Kidney (tissue), 14 donors: ENCODE results near the gene ADGRG1. TPM values are rescaled to one million over a fixed set of nuclear protein-coding genes. Genes with fewer than 3 reads are reported as not detected.

Experiments used
- DNase-seq, 5 donors: peaks; one replicate each; pipeline ENCODE4 v3.0.0-alpha.2; 2013 to 2020
- FAIRE-seq: peaks from 2 replicates; lab custom pipeline; 2012; peaks lifted over from hg19 to GRCh38; lab: Jason Lieb, UNC
- H3K27ac ChIP-seq, 2 donors: one replicate each; pipeline ENCODE4 v1.7.0; 2013; ENCODE audit warnings: low read depth in 2 of 2, low read length in 2 of 2, inconsistent platforms in 1 of 2
- H3K27me3 ChIP-seq: one replicate; pipeline ENCODE4 v1.7.1; 2013; ENCODE audit warnings: low read length, inconsistent platforms; ENCODE audit not compliant: control insufficient read depth, insufficient read depth
- H3K36me3 ChIP-seq, 3 donors: one replicate each; pipeline versions ENCODE4 v1.7.0 to v1.7.1; 2013; ENCODE audit warnings: low read length in 3 of 3, control low read depth in 1 of 3, inconsistent platforms in 1 of 3; ENCODE audit not compliant: insufficient read depth in 3 of 3, control insufficient read depth in 2 of 3
- H3K4me1 ChIP-seq, 3 donors: one replicate each; pipeline versions ENCODE4 v1.7.0 to v1.7.1; 2013; ENCODE audit warnings: low read length in 3 of 3, inconsistent platforms in 1 of 3, low read depth in 1 of 3; ENCODE audit not compliant: control insufficient read depth in 2 of 3, insufficient read depth in 2 of 3
- H3K4me3 ChIP-seq, 3 donors: one replicate each; pipeline versions ENCODE4 v1.7.0 to v1.8.1; 2013; ENCODE audit warnings: low read length in 3 of 3, control low read depth in 1 of 3, inconsistent platforms in 1 of 3
- H3K9ac ChIP-seq, 3 donors: one replicate each; pipeline versions ENCODE4 v1.7.0 to v1.7.1; 2013; ENCODE audit warnings: low read length in 3 of 3, control low read depth in 1 of 3, inconsistent platforms in 1 of 3
- H3K9me3 ChIP-seq, 3 donors: one replicate each; pipeline versions ENCODE4 v1.7.0 to v1.7.1; 2013; ENCODE audit warnings: low read length in 3 of 3, control low read depth in 1 of 3, inconsistent platforms in 1 of 3; ENCODE audit not compliant: control insufficient read depth in 2 of 3, insufficient read depth in 1 of 3
- intact Hi-C: fragments of 100-400 bp; cut with DNase I; formaldehyde crosslinking; loops from one replicate; pipeline ENCODE4 v1.11.1; 2022
- polyA plus RNA-seq: library from polyadenylated mRNA; stranded (reverse); fragments of 350-450 nt; fragmentation: Illumina TruSeq; extraction: RNeasy Lipid Tissue Mini Kit (QIAGEN cat#74804); gene quantifications from one replicate; pipeline ENCODE4 v1.2.3, GENCODE V29; 2014; ENCODE audit warnings: low read depth, low replicate concordance; ENCODE audit not compliant: insufficient read depth
- total RNA-seq: library from RNA; stranded (reverse); fragmentation: NEBNext Ultra II Directional; extraction: Animal tissue kit (Norgen Biotek cat#: 25700); gene quantifications from one replicate; pipeline ENCODE4 v1.2.1, GENCODE V29; 2021
- TF ChIP-seq, protein P1 (sequence below): IDR thresholded peaks from 3 replicates; pipeline ENCODE4 v1.5.1; 2012; ENCODE audit warnings: mild to moderate bottlenecking, moderate library complexity, borderline replicate concordance; ENCODE audit not compliant: insufficient read depth; ENCODE audit errors: extremely low read depth
- donor health status: control.
- donor health status: control.
- donor health status: control.
- donor health status: control.
- donor health status: control.
- donor health status: DM: yes; HTN: yes; CAD: no.
- donor health status: Normal renal cell carcinoma (clear cell type).

The ADGRG1 gene
- total and polyA plus RNA-seq, 2 donors from 2014 or later: 188 to 351 TPM

GRCh38 chr16:57624044-57624688, 4.3 kb upstream of the ADGRG1 start:
- intact Hi-C loops: no loop called here
- H3K27ac ChIP-seq: peak overlapping the region; percentile 98 to 99
- TF ChIP-seq, protein P1, sequence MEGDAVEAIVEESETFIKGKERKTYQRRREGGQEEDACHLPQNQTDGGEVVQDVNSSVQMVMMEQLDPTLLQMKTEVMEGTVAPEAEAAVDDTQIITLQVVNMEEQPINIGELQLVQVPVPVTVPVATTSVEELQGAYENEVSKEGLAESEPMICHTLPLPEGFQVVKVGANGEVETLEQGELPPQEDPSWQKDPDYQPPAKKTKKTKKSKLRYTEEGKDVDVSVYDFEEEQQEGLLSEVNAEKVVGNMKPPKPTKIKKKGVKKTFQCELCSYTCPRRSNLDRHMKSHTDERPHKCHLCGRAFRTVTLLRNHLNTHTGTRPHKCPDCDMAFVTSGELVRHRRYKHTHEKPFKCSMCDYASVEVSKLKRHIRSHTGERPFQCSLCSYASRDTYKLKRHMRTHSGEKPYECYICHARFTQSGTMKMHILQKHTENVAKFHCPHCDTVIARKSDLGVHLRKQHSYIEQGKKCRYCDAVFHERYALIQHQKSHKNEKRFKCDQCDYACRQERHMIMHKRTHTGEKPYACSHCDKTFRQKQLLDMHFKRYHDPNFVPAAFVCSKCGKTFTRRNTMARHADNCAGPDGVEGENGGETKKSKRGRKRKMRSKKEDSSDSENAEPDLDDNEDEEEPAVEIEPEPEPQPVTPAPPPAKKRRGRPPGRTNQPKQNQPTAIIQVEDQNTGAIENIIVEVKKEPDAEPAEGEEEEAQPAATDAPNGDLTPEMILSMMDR: no peak
- peaks cover 0 to 2% (median 0%) of the 10 kb centered on the region in 3 donors for H3K9me3 ChIP-seq
- peak; percentile 46 to 86 (median 69) for DNase-seq
- H3K27me3 ChIP-seq: peaks cover 2% of the 10 kb centered on the region
- H3K9ac ChIP-seq: peak overlapping the region in 2 of 3 donors; percentile 45 to 74
- H3K4me1 ChIP-seq: peaks cover 6 to 75% (median 68%) of the 10 kb centered on the region in 3 donors
- no peak for FAIRE-seq
- H3K4me3 ChIP-seq: peak overlapping the region in 1 of 3 donors; percentile 73
- peaks cover 0 to 5% (median 0%) of the 10 kb centered on the region in 3 donors for H3K36me3 ChIP-seq

GRCh38 chr16:57624806-57625500, 3.5 kb upstream of the ADGRG1 start:
- peaks cover 2% of the 10 kb centered on the region for H3K27me3 ChIP-seq
- DNase-seq (peak in 1 of 5 donors; percentile 46), FAIRE-seq (no peak)
- H3K4me3 ChIP-seq: no peak overlapping the region
- H3K9me3 ChIP-seq: peaks cover 0 to 2% (median 0%) of the 10 kb centered on the region in 3 donors
- TF ChIP-seq, protein P1: no peak
- intact Hi-C loops: no loop called here
- peaks cover 0 to 5% (median 0%) of the 10 kb centered on the region in 3 donors for H3K36me3 ChIP-seq
- H3K4me1 ChIP-seq: peaks cover 6 to 74% (median 65%) of the 10 kb centered on the region in 3 donors
- peak overlapping the region in 1 of 3 donors; percentile 74 for H3K9ac ChIP-seq
- H3K27ac ChIP-seq: peak overlapping the region; percentile 98 to 99

DNA sequence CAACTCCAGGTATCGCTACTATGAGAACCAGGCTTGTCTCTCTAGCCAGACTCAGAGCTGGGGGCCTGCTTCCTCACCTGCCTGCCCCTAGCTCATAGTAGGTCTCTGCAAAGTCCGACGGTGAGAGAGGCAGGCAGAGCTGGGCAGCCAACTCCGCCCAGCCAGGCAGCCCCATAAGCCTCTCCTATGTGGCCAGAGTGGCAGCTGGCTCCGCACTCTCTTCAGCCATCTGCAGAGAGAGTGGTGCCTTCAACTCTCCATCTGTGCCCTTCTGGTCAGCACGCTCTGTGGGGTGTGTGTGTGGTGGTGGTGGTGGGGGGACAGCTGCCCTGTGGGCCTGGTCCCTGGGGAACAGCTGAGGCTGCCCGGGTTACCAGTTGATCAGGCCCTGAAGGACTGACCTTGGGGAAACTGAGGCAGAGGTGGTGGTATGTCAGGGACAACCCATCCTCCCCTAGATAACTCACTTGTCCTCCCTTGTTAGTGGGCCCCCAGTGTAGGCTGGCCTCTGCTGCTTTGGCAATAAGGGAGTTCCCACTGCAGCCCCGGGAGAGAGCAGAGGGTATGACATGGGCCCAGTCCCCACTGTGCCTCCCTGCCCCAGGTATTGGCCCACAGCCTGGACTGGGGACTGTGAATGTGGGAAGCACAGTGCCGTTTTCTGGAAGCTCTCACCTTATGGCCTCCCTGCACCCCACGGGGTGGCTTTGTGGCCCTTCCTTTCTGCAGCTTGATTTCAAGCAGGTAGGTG, 1.8 kb upstream of the ADGRG1 start:
- Histone ChIP-seq H3K4me1 (peaks cover 6 to 83% (median 70%) of the 10 kb centered on the region in 3 donors), H3K4me3 (peak overlapping the region in 1 of 3 donors; percentile 9), H3K9me3 (peaks cover 0 to 2% (median 0%) of the 10 kb centered on the region in 3 donors), H3K9ac (peak overlapping the region in 1 of 3 donors; percentile 81), H3K36me3 (peaks cover 0 to 1% (median 0%) of the 10 kb centered on the region in 3 donors), H3K27me3 (peaks cover 2% of the 10 kb centered on the region), H3K27ac (peak overlapping the region; percentile 98 to 99)
- intact Hi-C loops: no loop called here
- DNase-seq (peak in 1 of 5 donors; percentile 65), FAIRE-seq (no peak)
- TF ChIP-seq, protein P1: no peak
